GM23338 (cell line): ENCODE results near the gene PLCG2. TPM values are rescaled to one million over a fixed set of nuclear protein-coding genes. Genes with fewer than 3 reads are reported as not detected.

Source experiments
- ATAC-seq: fragments of 200-7000 bp; cut with Tn5 transposase; 3 replicates; pipeline ENCODE4 v1.9.1; 2020
- DNase-seq: peaks from one replicate; pipeline ENCODE4 v3.0.0-alpha.2; 2015; ENCODE audit warnings: low spot score
- H2AFZ ChIP-seq: fragments of 200-600 bp; sonication (generic); 2 replicates; pipeline ENCODE4 v1.8.0; 2016; ENCODE audit warnings: antibody characterized with exemption, mild to moderate bottlenecking, moderate library complexity
- H3F3A ChIP-seq: fragments of 200-600 bp; sonication (generic); replicated peaks from 2 replicates; pipeline ENCODE4 v1.8.0; 2017; ENCODE audit warnings: antibody characterized with exemption, mixed run types, low read depth
- H3K27ac ChIP-seq: fragments of 200-600 bp; sonication (generic); 2 replicates; pipeline ENCODE4 v1.6.1; 2016; ENCODE audit warnings: low read depth
- H3K27me3 ChIP-seq: fragments of 200-600 bp; sonication (generic); 2 replicates; pipeline ENCODE4 v1.8.0; 2016; ENCODE audit warnings: mild to moderate bottlenecking, mixed run types, moderate library complexity; ENCODE audit not compliant: insufficient read depth
- H3K36me3 ChIP-seq: fragments of 200-600 bp; sonication (generic); 2 replicates; pipeline ENCODE4 v1.8.0; 2016; ENCODE audit warnings: mild to moderate bottlenecking; ENCODE audit not compliant: insufficient read depth
- H3K4me1 ChIP-seq: fragments of 200-600 bp; sonication (generic); 2 replicates; pipeline ENCODE4 v1.8.0; 2016; ENCODE audit warnings: mild to moderate bottlenecking, moderate library complexity; ENCODE audit not compliant: insufficient read depth
- H3K4me2 ChIP-seq: fragments of 200-600 bp; sonication (generic); 2 replicates; pipeline ENCODE4 v1.7.1; 2017; ENCODE audit warnings: mixed run types
- H3K4me3 ChIP-seq: fragments of 200-600 bp; sonication (generic); 2 replicates; pipeline ENCODE4 v1.6.1; 2016; ENCODE audit warnings: mixed run types
- H3K79me2 ChIP-seq: fragments of 200-600 bp; sonication (generic); replicated peaks from 2 replicates; pipeline ENCODE4 v1.8.0; 2017; ENCODE audit warnings: mild to moderate bottlenecking; ENCODE audit not compliant: insufficient read depth
- H3K9me2 ChIP-seq: fragments of 200-600 bp; sonication (generic); 2 replicates; pipeline ENCODE4 v1.8.0; 2017; ENCODE audit not compliant: insufficient read depth
- H4K20me1 ChIP-seq: fragments of 200-600 bp; sonication (generic); replicated peaks from 2 replicates; pipeline ENCODE4 v1.8.0; 2017; ENCODE audit warnings: mild to moderate bottlenecking; ENCODE audit not compliant: insufficient read depth
- H3K27ac Mint-ChIP-seq: 2 replicates; pipeline ENCODE4 v1.8.0; 2020; ENCODE audit warnings: inconsistent platforms, mild to moderate bottlenecking, moderate library complexity, mixed read lengths
- H3K27me3 Mint-ChIP-seq: 3 replicates; pipeline ENCODE4 v1.8.0; 2022; ENCODE audit warnings: low read depth, mild to moderate bottlenecking, moderate library complexity, mixed read lengths, inconsistent platforms; ENCODE audit not compliant: insufficient read depth, poor library complexity
- H3K36me3 Mint-ChIP-seq: 3 replicates; pipeline ENCODE4 v1.8.0; 2021; ENCODE audit warnings: low read depth, mild to moderate bottlenecking, inconsistent platforms, moderate library complexity, mixed read lengths
- H3K4me1 Mint-ChIP-seq: 3 replicates; pipeline ENCODE4 v1.8.0; 2020; ENCODE audit warnings: mild to moderate bottlenecking, inconsistent platforms, mixed read lengths
- H3K4me3 Mint-ChIP-seq: 3 replicates; pipeline ENCODE4 v1.8.0; 2021; ENCODE audit warnings: moderate library complexity, mild to moderate bottlenecking, inconsistent platforms, mixed read lengths
- H3K9me3 Mint-ChIP-seq: 3 replicates; pipeline ENCODE4 v1.8.0; 2020; ENCODE audit warnings: moderate library complexity, mild to moderate bottlenecking, inconsistent platforms, mixed read lengths
- CREB1 ChIP-seq: fragments of 250-450 bp; sonication (Bioruptor Pico); IDR thresholded peaks from 2 replicates; pipeline ENCODE4 v1.5.0; 2020; ENCODE audit warnings: low read depth, mild to moderate bottlenecking, moderate library complexity
- EZH2 ChIP-seq: fragments of 200-600 bp; sonication (generic); IDR thresholded peaks from one replicate; pipeline ENCODE4 v1.8.0; 2017; ENCODE audit warnings: antibody characterized with exemption, mild to moderate bottlenecking, low read depth; ENCODE audit not compliant: unreplicated experiment
- JUNB ChIP-seq: IDR thresholded peaks from one replicate; pipeline ENCODE4 v1.6.1; 2016; ENCODE audit warnings: antibody characterized with exemption; ENCODE audit not compliant: unreplicated experiment
- NANOG ChIP-seq: IDR thresholded peaks from 2 replicates; pipeline ENCODE4 v1.6.1; 2016; ENCODE audit warnings: antibody characterized with exemption, borderline replicate concordance
- ZNF114 ChIP-seq: fragments of 250-450 bp; sonication (Bioruptor Pico); IDR thresholded peaks from 2 replicates; pipeline ENCODE4 v1.5.0; 2020; ENCODE audit warnings: mild to moderate bottlenecking, moderate library complexity
- ZNF331 ChIP-seq: fragments of 250-450 bp; sonication (Bioruptor Pico); IDR thresholded peaks from 2 replicates; pipeline ENCODE4 v1.5.0; 2020; ENCODE audit warnings: low read depth, mild to moderate bottlenecking, moderate library complexity
- polyA plus RNA-seq: library from polyadenylated mRNA; unstranded; fragments of >200 nt; fragmentation: Nextera tagmentation; extraction: Ambion mirVana; gene quantifications from 2 replicates; pipeline ENCODE4 v1.2.1, GENCODE V29; 2016
- total RNA-seq: library from RNA; depleted of rRNA; stranded (reverse); fragments of >200 nt; shearing (Covaris generic); gene quantifications from 2 replicates; pipeline ENCODE4 v1.2.3, GENCODE V29; 2014
- TF ChIP-seq, protein P1 (sequence below): fragments of 250-450 bp; sonication (Bioruptor Pico); IDR thresholded peaks from 2 replicates; pipeline ENCODE4 v1.5.0; 2020; ENCODE audit warnings: mild to moderate bottlenecking, moderate library complexity
- TF ChIP-seq, protein P2 (sequence below), 2 experiments: fragments of 200-600 bp in 1 of 2; sonication (generic) in 1 of 2; conservative IDR thresholded peaks; 2 replicates each; pipeline versions ENCODE4 v1.5.1 to v1.6.1; 2016 to 2017; ENCODE audit warnings: antibody characterized with exemption in 2 of 2, low read depth in 2 of 2, mild to moderate bottlenecking in 2 of 2, moderate library complexity in 1 of 2
- TF ChIP-seq, protein P3 (sequence below): IDR thresholded peaks from 2 replicates; pipeline ENCODE4 v1.6.1; 2016; ENCODE audit warnings: antibody characterized with exemption

The PLCG2 gene
- total and polyA plus RNA-seq, 2 experiments from 2014 or later = 2.4 to 5.9 TPM

DNA sequence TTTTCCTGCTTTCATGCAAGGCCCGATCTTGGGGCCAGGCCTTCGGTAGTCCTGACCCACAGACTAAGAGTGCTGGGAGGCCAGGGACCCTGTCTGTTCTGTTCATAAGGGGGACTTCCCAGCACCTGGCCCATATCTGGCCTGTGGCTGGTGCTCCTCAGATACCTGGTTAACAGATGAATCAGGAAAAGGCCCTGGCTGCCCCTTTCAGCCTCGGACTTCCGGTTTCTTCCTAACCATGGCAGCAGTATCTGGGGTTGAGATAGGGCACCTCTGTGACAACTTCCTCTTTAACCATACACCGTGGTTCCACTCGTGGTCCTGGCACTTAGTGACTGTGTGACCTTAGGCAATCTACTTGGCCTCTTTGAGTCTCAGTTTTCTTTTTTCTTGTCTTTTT is 18.4 kb downstream of the PLCG2 start:
- no peak overlapping the region for H3K4me3 Mint-ChIP-seq

More for the DNA sequence above, 18.4 kb downstream of the PLCG2 start:
- Histone ChIP-seq H3K9me2 (no peaks in the 10 kb centered on the region), H3K4me1 (peaks cover 4% of the 10 kb centered on the region), H2AFZ (no peak overlapping the region), H3K4me3 (no peak overlapping the region), H3K79me2 (no peaks in the 10 kb centered on the region), H3K27ac (no peak overlapping the region), H3K4me2 (no peak overlapping the region), H3K36me3 (no peaks in the 10 kb centered on the region), H4K20me1 (no peaks in the 10 kb centered on the region), H3F3A (no peaks in the 10 kb centered on the region), H3K27me3 (no peaks in the 10 kb centered on the region)
- no peak for ATAC-seq
- Mint-ChIP-seq H3K27me3 (peaks cover 3% of the 10 kb centered on the region), H3K27ac (no peak overlapping the region), H3K9me3 (no peaks in the 10 kb centered on the region), H3K4me1 (peaks cover 11% of the 10 kb centered on the region), H3K36me3 (no peaks in the 10 kb centered on the region)
- DNase-seq = no peak
- TF ChIP-seq NANOG = no peak
- TF ChIP-seq, protein P1, sequence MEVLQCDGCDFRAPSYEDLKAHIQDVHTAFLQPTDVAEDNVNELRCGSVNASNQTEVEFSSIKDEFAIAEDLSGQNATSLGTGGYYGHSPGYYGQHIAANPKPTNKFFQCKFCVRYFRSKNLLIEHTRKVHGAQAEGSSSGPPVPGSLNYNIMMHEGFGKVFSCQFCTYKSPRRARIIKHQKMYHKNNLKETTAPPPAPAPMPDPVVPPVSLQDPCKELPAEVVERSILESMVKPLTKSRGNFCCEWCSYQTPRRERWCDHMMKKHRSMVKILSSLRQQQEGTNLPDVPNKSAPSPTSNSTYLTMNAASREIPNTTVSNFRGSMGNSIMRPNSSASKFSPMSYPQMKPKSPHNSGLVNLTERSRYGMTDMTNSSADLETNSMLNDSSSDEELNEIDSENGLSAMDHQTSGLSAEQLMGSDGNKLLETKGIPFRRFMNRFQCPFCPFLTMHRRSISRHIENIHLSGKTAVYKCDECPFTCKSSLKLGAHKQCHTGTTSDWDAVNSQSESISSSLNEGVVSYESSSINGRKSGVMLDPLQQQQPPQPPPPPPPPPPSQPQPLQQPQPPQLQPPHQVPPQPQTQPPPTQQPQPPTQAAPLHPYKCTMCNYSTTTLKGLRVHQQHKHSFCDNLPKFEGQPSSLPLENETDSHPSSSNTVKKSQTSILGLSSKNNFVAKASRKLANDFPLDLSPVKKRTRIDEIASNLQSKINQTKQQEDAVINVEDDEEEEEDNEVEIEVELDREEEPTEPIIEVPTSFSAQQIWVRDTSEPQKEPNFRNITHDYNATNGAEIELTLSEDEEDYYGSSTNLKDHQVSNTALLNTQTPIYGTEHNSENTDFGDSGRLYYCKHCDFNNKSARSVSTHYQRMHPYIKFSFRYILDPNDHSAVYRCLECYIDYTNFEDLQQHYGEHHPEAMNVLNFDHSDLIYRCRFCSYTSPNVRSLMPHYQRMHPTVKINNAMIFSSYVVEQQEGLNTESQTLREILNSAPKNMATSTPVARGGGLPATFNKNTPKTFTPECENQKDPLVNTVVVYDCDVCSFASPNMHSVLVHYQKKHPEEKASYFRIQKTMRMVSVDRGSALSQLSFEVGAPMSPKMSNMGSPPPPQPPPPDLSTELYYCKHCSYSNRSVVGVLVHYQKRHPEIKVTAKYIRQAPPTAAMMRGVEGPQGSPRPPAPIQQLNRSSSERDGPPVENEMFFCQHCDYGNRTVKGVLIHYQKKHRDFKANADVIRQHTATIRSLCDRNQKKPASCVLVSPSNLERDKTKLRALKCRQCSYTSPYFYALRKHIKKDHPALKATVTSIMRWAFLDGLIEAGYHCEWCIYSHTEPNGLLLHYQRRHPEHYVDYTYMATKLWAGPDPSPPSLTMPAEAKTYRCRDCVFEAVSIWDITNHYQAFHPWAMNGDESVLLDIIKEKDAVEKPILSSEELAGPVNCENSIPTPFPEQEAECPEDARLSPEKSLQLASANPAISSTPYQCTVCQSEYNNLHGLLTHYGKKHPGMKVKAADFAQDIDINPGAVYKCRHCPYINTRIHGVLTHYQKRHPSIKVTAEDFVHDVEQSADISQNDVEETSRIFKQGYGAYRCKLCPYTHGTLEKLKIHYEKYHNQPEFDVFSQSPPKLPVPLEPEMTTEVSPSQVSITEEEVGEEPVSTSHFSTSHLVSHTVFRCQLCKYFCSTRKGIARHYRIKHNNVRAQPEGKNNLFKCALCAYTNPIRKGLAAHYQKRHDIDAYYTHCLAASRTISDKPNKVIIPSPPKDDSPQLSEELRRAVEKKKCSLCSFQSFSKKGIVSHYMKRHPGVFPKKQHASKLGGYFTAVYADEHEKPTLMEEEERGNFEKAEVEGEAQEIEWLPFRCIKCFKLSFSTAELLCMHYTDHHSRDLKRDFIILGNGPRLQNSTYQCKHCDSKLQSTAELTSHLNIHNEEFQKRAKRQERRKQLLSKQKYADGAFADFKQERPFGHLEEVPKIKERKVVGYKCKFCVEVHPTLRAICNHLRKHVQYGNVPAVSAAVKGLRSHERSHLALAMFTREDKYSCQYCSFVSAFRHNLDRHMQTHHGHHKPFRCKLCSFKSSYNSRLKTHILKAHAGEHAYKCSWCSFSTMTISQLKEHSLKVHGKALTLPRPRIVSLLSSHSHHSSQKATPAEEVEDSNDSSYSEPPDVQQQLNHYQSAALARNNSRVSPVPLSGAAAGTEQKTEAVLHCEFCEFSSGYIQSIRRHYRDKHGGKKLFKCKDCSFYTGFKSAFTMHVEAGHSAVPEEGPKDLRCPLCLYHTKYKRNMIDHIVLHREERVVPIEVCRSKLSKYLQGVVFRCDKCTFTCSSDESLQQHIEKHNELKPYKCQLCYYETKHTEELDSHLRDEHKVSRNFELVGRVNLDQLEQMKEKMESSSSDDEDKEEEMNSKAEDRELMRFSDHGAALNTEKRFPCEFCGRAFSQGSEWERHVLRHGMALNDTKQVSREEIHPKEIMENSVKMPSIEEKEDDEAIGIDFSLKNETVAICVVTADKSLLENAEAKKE (CRISPR knock-in tag) = no peak
- TF ChIP-seq CREB1 (CRISPR knock-in tag) = no peak
- TF ChIP-seq, protein P2, sequence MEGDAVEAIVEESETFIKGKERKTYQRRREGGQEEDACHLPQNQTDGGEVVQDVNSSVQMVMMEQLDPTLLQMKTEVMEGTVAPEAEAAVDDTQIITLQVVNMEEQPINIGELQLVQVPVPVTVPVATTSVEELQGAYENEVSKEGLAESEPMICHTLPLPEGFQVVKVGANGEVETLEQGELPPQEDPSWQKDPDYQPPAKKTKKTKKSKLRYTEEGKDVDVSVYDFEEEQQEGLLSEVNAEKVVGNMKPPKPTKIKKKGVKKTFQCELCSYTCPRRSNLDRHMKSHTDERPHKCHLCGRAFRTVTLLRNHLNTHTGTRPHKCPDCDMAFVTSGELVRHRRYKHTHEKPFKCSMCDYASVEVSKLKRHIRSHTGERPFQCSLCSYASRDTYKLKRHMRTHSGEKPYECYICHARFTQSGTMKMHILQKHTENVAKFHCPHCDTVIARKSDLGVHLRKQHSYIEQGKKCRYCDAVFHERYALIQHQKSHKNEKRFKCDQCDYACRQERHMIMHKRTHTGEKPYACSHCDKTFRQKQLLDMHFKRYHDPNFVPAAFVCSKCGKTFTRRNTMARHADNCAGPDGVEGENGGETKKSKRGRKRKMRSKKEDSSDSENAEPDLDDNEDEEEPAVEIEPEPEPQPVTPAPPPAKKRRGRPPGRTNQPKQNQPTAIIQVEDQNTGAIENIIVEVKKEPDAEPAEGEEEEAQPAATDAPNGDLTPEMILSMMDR (conservative IDR thresholded peaks at IDR 0.05; ENCODE audit: low read depth in 2 of 2) = no peak
- no peak for TF ChIP-seq ZNF114
- TF ChIP-seq, protein P3, sequence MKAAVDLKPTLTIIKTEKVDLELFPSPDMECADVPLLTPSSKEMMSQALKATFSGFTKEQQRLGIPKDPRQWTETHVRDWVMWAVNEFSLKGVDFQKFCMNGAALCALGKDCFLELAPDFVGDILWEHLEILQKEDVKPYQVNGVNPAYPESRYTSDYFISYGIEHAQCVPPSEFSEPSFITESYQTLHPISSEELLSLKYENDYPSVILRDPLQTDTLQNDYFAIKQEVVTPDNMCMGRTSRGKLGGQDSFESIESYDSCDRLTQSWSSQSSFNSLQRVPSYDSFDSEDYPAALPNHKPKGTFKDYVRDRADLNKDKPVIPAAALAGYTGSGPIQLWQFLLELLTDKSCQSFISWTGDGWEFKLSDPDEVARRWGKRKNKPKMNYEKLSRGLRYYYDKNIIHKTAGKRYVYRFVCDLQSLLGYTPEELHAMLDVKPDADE = no peak
- no peak for TF ChIP-seq ZNF331 (CRISPR knock-in tag)
- TF ChIP-seq EZH2 = no peak
- no peak for TF ChIP-seq JUNB
